Astrocyte (in vitro differentiated cells and primary cell): ENCODE measurements around the gene TLL2.

Experiments
- CTCF ChIP-seq: IDR thresholded peaks from 2 replicates; pipeline ENCODE4 v1.5.1; 2011; ENCODE audit warnings: low read depth, mild to moderate bottlenecking, inconsistent platforms, low read length, moderate library complexity; ENCODE audit not compliant: insufficient read depth
- EZH2 ChIP-seq: IDR thresholded peaks from 2 replicates; pipeline ENCODE4 v1.6.1; 2012; ENCODE audit warnings: mild to moderate bottlenecking, low read length, inconsistent platforms; ENCODE audit not compliant: insufficient read depth

GRCh38 chr10:96555330-96555729, 41.6 kb upstream of the TLL2 start:
- TF ChIP-seq CTCF (no peak), EZH2 (no peak)
